ENCODE results near the gene STX3.
A peak's percentile ranks its signal among the peaks of the same experiment; 100 is the strongest.

The STX3 gene

DNA sequence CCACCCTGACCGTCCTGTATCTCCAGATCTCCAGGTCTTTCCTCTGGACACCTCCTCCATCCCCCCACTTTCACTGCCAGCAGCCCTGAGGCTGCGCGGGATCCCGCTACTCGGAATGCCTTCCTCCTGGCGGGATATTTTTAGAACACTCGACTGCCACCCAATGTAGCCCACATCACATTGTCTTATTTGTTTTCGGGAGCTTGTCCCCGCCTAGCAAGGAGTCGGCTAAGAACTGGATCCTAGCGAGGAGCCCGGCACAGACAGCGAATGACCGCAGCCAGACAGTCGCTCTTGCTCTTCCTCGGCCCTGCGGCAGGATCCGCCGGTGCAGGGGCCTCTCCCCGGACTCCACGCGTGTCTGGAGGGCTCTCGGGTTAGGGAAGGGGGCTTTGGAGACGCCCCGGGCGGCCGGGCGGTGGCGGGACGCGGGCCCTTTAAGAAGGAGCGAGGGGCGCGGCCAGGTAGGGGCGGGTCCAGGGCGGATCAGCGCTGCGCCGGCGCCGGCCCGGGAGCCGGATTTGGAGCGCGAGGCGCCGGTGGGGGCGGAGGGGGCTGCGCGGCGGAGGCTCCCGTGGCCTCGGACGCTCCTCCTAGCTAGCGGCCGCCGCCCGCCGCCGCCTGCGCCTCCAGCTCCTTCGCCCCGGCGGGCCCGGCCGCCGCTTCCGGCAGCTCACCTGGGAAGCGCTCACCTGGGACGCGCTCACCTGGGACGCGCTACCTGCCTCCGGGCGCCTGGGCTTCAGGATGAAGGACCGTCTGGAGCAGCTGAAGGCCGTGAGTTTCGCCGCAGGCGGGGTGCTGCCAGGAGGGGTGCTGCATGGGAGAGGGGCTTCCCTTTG is at the start of gene STX3:
STX3 (plus strand) TSS at position 518 of the 842 bp plus-strand sequence; CDS start at position 748, 230 bp downstream.
- peak; percentile 60 for DNase-seq

- no peak for DNase-seq
Observed at GRCh38 chr11:59706518-59707285, 48.5 kb upstream of the STX3 start.

DNA sequence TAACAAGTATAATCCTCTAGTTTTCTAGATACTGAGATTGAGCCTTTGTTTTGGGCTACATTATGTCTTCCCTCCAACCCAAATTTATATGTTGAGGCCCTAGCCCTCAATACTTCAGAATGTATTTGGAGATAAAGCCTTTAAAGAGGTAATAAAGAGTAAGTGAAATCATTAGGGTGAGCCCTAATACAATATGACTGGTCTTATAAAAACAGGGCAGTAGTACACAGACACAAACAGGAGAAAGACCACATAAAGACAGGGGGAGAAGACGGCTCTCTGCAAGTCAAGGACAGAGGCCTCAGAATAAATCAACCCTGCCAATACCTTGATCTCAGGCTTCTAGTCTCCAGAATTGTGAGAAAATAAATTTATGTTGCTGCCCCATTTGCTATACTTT is 47.8 kb upstream of the STX3 start:
- no peak for DNase-seq

DNA sequence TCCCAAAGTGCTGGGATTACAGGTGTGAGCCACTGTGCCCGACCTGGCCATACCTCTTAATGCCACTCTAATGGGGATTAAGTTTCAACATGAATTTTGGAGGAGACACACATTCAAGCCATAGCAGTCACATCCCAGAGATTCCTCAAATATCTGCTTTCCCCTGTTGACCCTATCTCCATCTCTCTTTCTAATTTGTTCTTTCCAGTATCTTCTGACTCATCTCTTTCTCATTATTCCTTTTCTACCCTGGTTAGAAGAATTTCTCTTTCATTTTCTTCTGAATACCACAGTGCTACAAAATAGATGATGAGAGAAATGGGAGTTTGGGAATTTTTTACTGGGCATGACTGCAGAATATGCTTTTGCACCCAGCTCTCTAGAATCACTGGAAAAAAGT is 46.6 kb upstream of the STX3 start:
- no peak for DNase-seq

- DNase-seq: no peak
Observed at GRCh38 chr11:59710136-59710847, 44.9 kb upstream of the STX3 start.

DNA sequence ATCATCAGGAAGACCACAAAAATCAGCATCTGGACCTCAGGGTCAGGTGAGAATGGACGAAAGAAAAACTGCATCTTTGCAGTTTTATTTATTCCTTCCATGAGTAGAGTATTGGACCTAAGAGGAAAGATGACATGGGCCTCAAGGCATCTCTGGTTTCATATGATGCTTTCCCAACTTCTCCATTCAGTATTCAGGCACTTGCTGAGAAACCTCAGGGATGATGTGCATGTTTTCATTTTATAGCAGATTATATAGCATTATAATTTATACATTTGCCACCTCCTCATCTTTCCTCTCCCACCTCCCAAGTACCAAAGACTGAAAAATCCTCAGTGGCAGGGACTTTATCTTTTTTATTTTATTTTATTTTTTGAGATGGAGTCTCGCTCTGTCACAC is 41.4 kb upstream of the STX3 start, which contains the start of gene OR10V1:
OR10V1 (minus strand) TSS at position 101 of the 400 bp plus-strand sequence; CDS start at position 101, 0 bp downstream.
- no peak for DNase-seq

DNA sequence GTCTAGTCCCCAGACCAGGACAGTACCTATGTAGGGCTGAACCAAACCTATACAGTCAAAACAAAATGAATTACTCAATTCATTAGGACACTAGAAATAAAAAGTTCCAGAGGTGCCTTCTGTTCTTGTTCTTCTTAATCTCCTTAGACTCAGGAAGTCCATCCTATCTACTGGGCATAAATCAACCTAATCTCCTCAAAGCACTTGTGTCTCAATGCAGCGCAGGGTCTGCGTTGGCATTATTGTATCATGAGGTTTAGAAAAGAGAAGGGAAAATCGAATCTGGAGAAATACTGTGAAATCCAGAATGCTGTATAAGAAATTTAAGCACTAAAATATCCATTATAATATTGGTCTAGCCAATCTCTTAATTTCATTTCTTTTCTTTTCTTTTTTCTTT is 39.1 kb upstream of the STX3 start:
- DNase-seq: no peak

GRCh38 chr11:59719556-59719955 is 35.6 kb upstream of the STX3 start:
- no peak for DNase-seq

DNA sequence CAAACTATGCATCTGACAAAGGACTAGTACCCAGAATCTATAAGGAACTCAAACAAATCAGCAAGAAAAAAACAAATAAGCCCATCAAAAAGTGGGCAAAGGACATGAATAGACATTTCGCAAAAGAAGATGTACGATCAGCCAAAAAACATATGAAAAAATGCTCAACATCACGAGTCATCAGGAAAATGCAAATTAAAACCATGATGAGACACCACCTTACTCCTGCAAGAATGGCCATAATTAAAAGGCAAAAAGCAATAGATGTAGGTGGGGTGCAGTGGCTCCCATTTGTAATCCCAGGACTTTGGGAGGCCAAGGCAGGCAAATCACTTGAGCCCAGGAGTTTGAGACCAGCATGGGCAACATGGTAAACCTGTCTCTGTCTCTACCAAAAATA is 31.1 kb upstream of the STX3 start:
- no peak for DNase-seq

DNA sequence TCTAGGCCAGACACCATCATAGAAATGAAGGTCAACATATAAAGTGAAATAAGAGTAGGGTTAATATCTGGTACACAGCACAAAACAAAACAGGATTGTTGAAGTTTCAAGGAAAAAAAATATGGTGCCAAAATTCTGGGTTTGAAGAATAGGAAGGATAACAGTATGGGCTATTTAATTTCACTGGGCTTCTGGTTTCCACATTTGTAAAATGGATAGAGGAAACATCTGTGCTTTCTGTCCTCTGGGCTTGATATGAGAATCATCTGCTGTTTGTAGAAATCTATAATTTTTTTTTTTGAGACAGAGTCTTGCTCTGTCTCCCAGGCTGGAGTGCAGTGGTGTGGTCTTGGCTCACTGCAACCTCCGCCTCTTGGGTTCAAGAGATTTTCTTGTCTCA is 27.8 kb upstream of the STX3 start:
- DNase-seq: no peak

DNA sequence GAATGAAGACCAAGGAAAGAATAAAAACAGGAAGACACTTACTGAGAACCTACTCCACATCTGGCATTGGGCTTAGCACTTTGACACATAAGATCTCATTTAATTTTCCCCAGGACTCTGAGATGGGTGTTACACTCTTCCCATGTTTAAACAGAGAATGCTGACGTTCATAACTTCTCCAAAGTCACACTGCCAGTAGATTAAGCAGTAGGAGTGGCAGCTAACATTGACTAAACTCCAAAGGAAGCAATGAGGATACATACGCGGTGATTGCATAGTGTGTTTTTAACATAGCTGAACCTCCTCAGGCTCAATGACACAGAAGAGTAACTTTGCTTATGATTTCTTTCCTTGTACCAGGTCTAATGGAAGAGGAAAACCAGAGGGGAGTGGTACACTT is 27.0 kb upstream of the STX3 start:
- DNase-seq: no peak

- no peak for DNase-seq
Observed at GRCh38 chr11:59728913-59729312, 26.3 kb upstream of the STX3 start.

DNA sequence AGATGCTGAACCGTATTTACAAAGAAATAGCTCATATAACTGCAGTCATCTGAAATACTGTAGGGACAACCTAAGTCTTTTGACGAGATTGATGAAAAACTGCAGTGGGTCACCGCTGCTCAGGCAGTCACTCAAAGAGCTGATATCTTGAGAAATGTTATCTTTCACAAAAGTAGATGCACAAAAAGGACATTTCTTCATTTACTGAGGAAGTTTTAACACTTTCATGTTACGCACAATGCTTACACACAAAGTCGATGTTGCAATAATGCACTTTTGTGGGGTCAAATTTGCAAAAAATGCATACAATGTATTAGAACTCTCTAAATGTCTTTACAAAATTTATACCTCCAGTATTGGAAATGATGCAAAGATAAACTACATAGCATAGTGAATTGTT is 25.3 kb upstream of the STX3 start:
- DNase-seq: no peak

DNA sequence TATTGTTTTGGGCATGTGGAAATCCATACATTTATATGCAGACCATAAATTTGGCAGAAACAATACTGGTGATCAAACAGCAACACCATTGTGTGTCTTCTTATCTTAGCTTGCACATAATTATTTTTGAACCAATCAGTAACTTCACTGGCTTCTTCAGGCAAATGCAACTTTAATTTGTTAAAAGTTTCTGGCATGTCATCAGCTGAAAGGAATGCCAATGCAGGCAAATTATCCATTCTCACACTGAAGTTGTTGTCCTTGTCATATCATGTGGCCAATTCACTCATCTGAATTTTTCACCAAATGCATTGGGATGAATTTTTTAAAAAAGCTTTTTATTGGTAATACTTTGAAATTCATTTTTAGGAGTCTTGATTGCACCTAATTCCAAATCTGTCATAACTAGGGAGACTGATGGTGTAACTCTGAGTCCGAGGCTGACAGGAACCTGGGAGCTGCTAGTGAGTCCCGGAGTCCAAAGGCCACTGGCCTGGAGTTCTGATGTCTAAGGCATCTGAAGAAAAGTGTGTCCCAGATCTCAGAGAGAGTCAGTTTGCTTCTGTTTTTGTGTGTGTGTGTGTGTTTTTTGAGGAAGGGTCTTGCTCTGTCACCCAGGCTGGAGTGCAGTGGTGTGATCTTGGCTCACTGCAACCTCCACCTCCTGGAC is 24.1 kb upstream of the STX3 start:
- no peak for DNase-seq

DNA sequence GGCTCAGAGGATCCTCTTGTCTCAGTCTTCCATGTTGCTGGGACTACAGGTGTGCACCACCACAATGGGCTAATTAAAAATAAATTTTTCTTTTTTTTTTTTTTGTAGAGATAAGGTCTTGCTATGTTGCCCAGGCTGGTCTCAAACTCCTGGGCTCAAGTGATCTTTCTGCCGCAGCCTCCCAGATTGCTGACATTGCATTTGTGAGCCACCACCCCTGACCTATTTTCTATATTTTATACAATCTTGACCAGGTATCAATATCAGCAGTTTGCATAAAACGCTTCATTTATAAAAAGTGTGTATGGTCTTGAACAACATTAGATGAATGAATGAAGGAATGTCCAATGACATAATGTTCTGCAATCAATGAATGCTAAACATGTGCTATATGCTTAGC is 9.1 kb upstream of the STX3 start:
- no peak for DNase-seq

GRCh38 chr11:59753650-59754493 is 1.3 kb upstream of the STX3 start:
- DNase-seq: peak; percentile 71

GRCh38 chr11:59754494-59754858 is 700 bp upstream of the STX3 start:
- DNase-seq: no peak

DNA sequence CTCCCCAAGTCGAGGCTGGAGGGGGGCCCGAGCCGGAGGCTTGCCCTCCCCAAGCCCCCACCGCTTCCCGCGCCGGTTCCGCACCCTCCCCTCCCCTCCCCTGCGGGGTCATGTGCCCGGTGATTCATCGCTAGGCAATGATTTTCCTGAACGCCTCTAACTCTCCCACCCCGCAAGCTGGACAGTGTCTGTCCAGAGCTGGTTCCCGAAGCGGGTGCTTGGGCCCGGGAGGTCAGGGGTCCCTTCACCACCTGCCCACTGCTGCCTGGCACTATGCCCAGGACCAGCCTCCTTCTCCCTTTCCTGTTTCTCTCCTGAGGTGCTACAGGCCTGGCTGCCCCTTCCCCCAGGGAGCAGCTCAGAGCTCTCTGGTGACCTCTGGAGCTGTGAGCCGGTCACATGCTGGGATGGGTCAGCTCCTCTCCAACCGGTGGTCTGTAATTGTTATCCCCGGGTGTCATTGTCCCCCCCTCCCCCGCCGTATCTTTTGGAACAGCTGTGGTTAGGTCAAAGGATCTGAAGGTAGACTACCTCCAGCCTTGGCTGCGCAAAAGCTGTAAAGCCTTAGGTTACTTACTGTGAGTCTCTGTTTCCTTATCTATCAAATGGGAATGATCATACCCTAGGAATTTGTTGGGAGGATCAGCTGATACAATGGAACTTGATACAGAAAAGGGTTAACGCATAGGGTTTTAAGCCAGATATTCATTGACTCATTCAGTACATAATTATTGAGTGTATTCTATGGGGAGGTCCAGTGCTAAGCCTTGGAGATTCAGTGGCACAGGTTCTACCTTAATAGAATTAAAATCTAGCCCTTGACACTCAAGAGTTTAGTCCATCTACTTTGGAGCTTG is 753 bp downstream of the STX3 start:
- DNase-seq: peak; percentile 36

- no peak for DNase-seq
Observed at GRCh38 chr11:59756558-59756840, 1.3 kb downstream of the STX3 start.

GRCh38 chr11:59756845-59757244 is 1.7 kb downstream of the STX3 start:
- no peak for DNase-seq

DNA sequence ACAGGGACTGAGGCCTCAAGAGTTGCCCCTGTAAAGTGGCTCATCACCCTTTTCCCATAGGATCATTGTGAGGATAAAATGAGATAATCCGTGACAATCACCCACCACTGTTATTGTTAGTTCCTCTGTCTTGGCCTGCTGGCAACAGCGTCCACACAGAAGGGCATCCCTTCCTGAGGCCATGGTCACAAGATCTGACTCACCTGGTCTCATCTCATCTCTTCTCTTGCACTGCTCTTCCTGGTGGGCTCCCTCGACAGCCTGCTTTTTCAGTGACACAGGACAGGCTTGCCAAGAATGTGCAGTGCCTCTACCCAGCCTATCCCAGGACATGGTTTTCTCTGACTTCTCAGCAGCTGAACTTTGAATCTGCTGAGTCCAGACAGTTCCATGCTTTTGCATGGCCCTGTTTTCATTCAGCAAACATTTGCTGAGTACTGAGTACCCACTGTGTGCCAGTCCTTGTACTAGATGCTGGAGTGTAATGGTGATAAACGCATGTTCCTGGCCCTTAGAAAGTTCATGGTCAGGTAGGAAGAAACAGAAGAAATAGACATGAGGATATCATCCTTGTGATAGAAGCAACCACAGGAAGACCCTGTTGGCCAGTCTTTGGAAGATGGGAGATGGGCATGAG is 3.3 kb downstream of the STX3 start:
- DNase-seq: no peak

All from stimulated activated naive CD4-positive, alpha-beta T cell treated with Interleukin-2 at 50 U/mL for 16 hours (primary cell).